Measurements from ENCODE around the gene DHX58.

- no peak for TF ChIP-seq EZH2phosphoT487 (IDR thresholded peaks at IDR 0.05; ENCODE audit: low read depth)
- peak; percentile 95 for TF ChIP-seq CTCF (IDR thresholded peaks at IDR 0.05; ENCODE audit: low read depth, low read length)
Observed at GRCh38 chr17:42101513-42102292, 10.8 kb downstream of the DHX58 start.
